Endothelial cell of umbilical vein (primary cell): ENCODE measurements around the gene DMRT3. TPM values are rescaled to one million over a fixed set of nuclear protein-coding genes. Genes with fewer than 3 reads are reported as not detected.

Source experiments
- BruUV-seq: library from RNA; stranded (reverse); fragments of 400-500 nt; replicated peaks from 2 replicates; lab custom pipeline; 2021; lab: Mats Ljungman, UMichigan
- CTCF ChIA-PET: fragments of 300-600, 350-600 bp; sonication (Branson Sonifier 250); formaldehyde crosslinking; loops from one replicate; lab custom pipeline; 2021; ENCODE audit warnings: antibody characterized with exemption, inconsistent platforms; lab: Charles Lee
- POLR2A ChIA-PET: fragments of 300-600, 350-600 bp; sonication (Branson Sonifier 250); formaldehyde crosslinking; loops from one replicate; lab custom pipeline; 2021; ENCODE audit warnings: antibody characterized with exemption, inconsistent platforms; lab: Charles Lee
- DNase-seq: peaks from one replicate; pipeline ENCODE4 v3.0.0-alpha.2; 2011; ENCODE audit warnings: low read depth, low spot score
- FAIRE-seq: peaks from 2 replicates; lab custom pipeline; 2011; peaks lifted over from hg19 to GRCh38; lab: Jason Lieb, UNC
- H2AFZ ChIP-seq: 2 replicates; pipeline ENCODE4 v1.6.0; 2012; ENCODE audit warnings: low read depth, low read length, control low read depth, inconsistent platforms
- H3K27ac ChIP-seq: 2 replicates; pipeline ENCODE4 v1.5.1; 2011; ENCODE audit warnings: low read depth, mild to moderate bottlenecking, control low read depth, low read length, moderate library complexity; ENCODE audit not compliant: insufficient read depth
- H3K27me3 ChIP-seq, 2 experiments: 2 replicates each; pipeline versions ENCODE4 v1.6.0 to v1.6.1; 2011; ENCODE audit warnings: low read length in 2 of 2, mixed read lengths in 1 of 2; ENCODE audit not compliant: control insufficient read depth in 2 of 2, insufficient read depth in 2 of 2
- H3K36me3 ChIP-seq, 2 experiments: 2 replicates in 1 of 2; 3 replicates in 1 of 2; pipeline ENCODE4 v1.5.1; 2011; ENCODE audit warnings: low read length in 2 of 2, mild to moderate bottlenecking in 1 of 2, moderate library complexity in 1 of 2; ENCODE audit not compliant: control insufficient read depth in 2 of 2, insufficient read depth in 2 of 2; ENCODE audit errors: extremely low read depth in 1 of 2
- H3K4me1 ChIP-seq: 3 replicates; pipeline ENCODE4 v1.5.1; 2011; ENCODE audit warnings: mild to moderate bottlenecking, low read length; ENCODE audit not compliant: control insufficient read depth, insufficient read depth; ENCODE audit errors: extremely low read depth
- H3K4me2 ChIP-seq: 2 replicates; pipeline ENCODE4 v1.6.1; 2011; ENCODE audit warnings: low read length, control low read depth, mixed read lengths; ENCODE audit not compliant: insufficient read depth
- H3K4me3 ChIP-seq, 3 experiments: fragments of 200-600 bp in 1 of 3; sonication (generic), shearing (Covaris generic) in 1 of 3; replicated peaks in 1 of 3; 2 replicates each; pipeline ENCODE4 v1.5.1; 2011 to 2016; ENCODE audit warnings: control low read depth in 3 of 3, low read length in 3 of 3, mild to moderate bottlenecking in 2 of 3, inconsistent platforms in 1 of 3, low read depth in 1 of 3, moderate library complexity in 1 of 3; ENCODE audit not compliant: insufficient read depth in 1 of 3
- H3K79me2 ChIP-seq: 2 replicates; pipeline ENCODE4 v1.6.0; 2012; ENCODE audit warnings: low read length, inconsistent platforms; ENCODE audit not compliant: control insufficient read depth, insufficient read depth
- H3K9ac ChIP-seq: replicated peaks from 2 replicates; pipeline ENCODE3; 2011; ENCODE audit warnings: low read length, control low read depth; ENCODE audit not compliant: insufficient read depth; ENCODE audit errors: extremely low read depth
- H3K9me1 ChIP-seq: replicated peaks from 3 replicates; pipeline ENCODE4 v1.6.0; 2011; ENCODE audit warnings: mild to moderate bottlenecking, low read length; ENCODE audit not compliant: control insufficient read depth, insufficient read depth; ENCODE audit errors: extremely low read depth
- H3K9me3 ChIP-seq: replicated peaks from 2 replicates; pipeline ENCODE4 v1.5.1; 2012; ENCODE audit warnings: low read length, inconsistent platforms; ENCODE audit not compliant: control insufficient read depth, insufficient read depth
- H4K20me1 ChIP-seq: replicated peaks from 2 replicates; pipeline ENCODE3; 2011; ENCODE audit warnings: mild to moderate bottlenecking, low read length; ENCODE audit not compliant: control insufficient read depth, insufficient read depth; ENCODE audit errors: extremely low read depth
- CTCF ChIP-seq, 2 donors: IDR thresholded peaks; 1 replicate in 1 of 2; 2 replicates in 1 of 2; pipeline ENCODE4 v1.5.1; 2011; ENCODE audit warnings: low read length in 2 of 2, mild to moderate bottlenecking in 2 of 2, moderate library complexity in 2 of 2, control low read depth in 1 of 2, inconsistent platforms in 1 of 2, low read depth in 1 of 2; ENCODE audit not compliant: insufficient read depth in 1 of 2; ENCODE audit errors: extremely low read depth in 1 of 2
- JUN ChIP-seq: IDR thresholded peaks from 2 replicates; pipeline ENCODE4 v1.6.1; 2011; ENCODE audit warnings: borderline replicate concordance, low read depth; ENCODE audit not compliant: insufficient read length, insufficient read depth
- MAX ChIP-seq: IDR thresholded peaks from 2 replicates; pipeline ENCODE4 v1.6.1; 2011; ENCODE audit not compliant: insufficient read depth, insufficient read length
- dilution Hi-C: fragments of 300-500 bp; cut with MboI; formaldehyde crosslinking; loops from one replicate; pipeline ENCODE4 v1.15.0; 2019; ENCODE audit warnings: low sequenced_read_pairs; ENCODE audit not compliant: extremely low pct_ligation_motif_present
- intact Hi-C: fragments of 100-400 bp; cut with micrococcal nuclease; formaldehyde crosslinking; loops from one replicate; pipeline ENCODE4 v1.10.0; 2022
- polyA plus RNA-seq, 4 experiments: library from polyadenylated mRNA; depleted of rRNA in 3 of 4; stranded (reverse) in 3 of 4; unstranded in 1 of 4; fragments of >200 nt; gene quantifications; 2 replicates each; pipeline versions ENCODE4 v1.2.1 to v1.2.3, GENCODE V29; 2011 to 2012; ENCODE audit warnings: missing spikeins in 1 of 4
- total RNA-seq: library from RNA; stranded (reverse); gene quantifications from 2 replicates; pipeline ENCODE4 v1.2.3, GENCODE V29; 2021

DMRT3 gene
- total and polyA plus RNA-seq, 2 donors (not counting 3 experiments of a cell fraction or from before 2014, with no cell fraction given) = not detected

GRCh38 chr9:928363-929042 lies 48.0 kb upstream of the DMRT3 start:
- Histone ChIP-seq H3K9ac (no peak overlapping the region), H3K79me2 (no peaks in the 10 kb centered on the region), H3K36me3 (no peaks in the 10 kb centered on the region), H3K4me1 (no peaks in the 10 kb centered on the region), H3K9me1 (no peaks in the 10 kb centered on the region), H2AFZ (no peak overlapping the region), H3K4me2 (no peak overlapping the region), H3K9me3 (no peaks in the 10 kb centered on the region), H3K4me3 (no peak overlapping the region), H3K27ac (no peak overlapping the region), H4K20me1 (no peaks in the 10 kb centered on the region), H3K27me3 (no peaks in the 10 kb centered on the region)
- dilution Hi-C loops = no loop called here
- FAIRE-seq (no peak), DNase-seq (peak; percentile 4)
- TF ChIP-seq JUN (no peak), CTCF (IDR thresholded peaks at IDR 0.05; ENCODE audit: extremely low read depth in 1 of 2, insufficient read depth in 1 of 2, low read depth in 1 of 2, low read length in 2 of 2) (peak; percentile 29 to 60)
- ChIA-PET POLR2A (no interaction called here), CTCF (interaction anchor here (0.6 to 2.5 kb wide), 11 partner anchors 11 to 541 kb away, joined by 3 to 11 read pairs (median 3); partner anchors contain the start of gene DMRT3)
- intact Hi-C loops = no loop called here
- no TSS peak for BruUV-seq

- CTCF ChIA-PET = interaction anchor here (1.2 kb wide), 1 partner anchor 18 kb away, joined by 3 read pairs; no protein-coding TSS in a partner anchor
- Histone ChIP-seq H2AFZ (no peak overlapping the region), H3K79me2 (no peaks in the 10 kb centered on the region), H3K4me2 (no peak overlapping the region), H3K4me3 (no peak overlapping the region), H4K20me1 (no peaks in the 10 kb centered on the region), H3K9me3 (no peaks in the 10 kb centered on the region), H3K9me1 (no peaks in the 10 kb centered on the region), H3K36me3 (no peaks in the 10 kb centered on the region), H3K27me3 (no peaks in the 10 kb centered on the region), H3K27ac (no peak overlapping the region), H3K9ac (no peak overlapping the region), H3K4me1 (no peaks in the 10 kb centered on the region)
- FAIRE-seq = no peak
- no peak for DNase-seq
- intact Hi-C loops (no loop called here), dilution Hi-C loops (no loop called here)
- POLR2A ChIA-PET = no interaction called here
- TF ChIP-seq CTCF (IDR thresholded peaks at IDR 0.05; ENCODE audit: extremely low read depth in 1 of 2, insufficient read depth in 1 of 2, low read depth in 1 of 2, low read length in 2 of 2) (no peak), MAX (no peak)
- BruUV-seq = no TSS peak
These were observed 46.7 kb upstream of the DMRT3 start for GRCh38 chr9:929719-930118.
